H1 (cell line): Measurements from ENCODE around the gene C9orf50. TPM values are rescaled to one million over a fixed set of nuclear protein-coding genes. Genes with fewer than 3 reads are reported as not detected.

Experiments used
- CTCF ChIA-PET: fragments of 300-600 bp; sonication (Branson Sonifier 250); formaldehyde crosslinking; loops from one replicate; lab custom pipeline; 2021; ENCODE audit not compliant: partially characterized antibody; lab: Charles Lee
- POLR2A ChIA-PET: fragments of 300-600 bp; sonication (Branson Sonifier 250); formaldehyde crosslinking; loops from one replicate; lab custom pipeline; 2021; ENCODE audit warnings: inconsistent platforms; ENCODE audit not compliant: partially characterized antibody; lab: Charles Lee
- DNase-seq, 2 experiments: peaks; one replicate each; pipeline versions ENCODE4 v3.0.0 to v3.0.0-alpha.2; 2010 to 2022; ENCODE audit warnings: low spot score in 2 of 2, low read depth in 1 of 2, mixed read lengths in 1 of 2
- FAIRE-seq: peaks from 2 replicates; lab custom pipeline; 2011; peaks lifted over from hg19 to GRCh38; lab: Jason Lieb, UNC
- H2AFZ ChIP-seq: 2 replicates; pipeline ENCODE4 v1.8.1; 2012; ENCODE audit warnings: low read length, inconsistent platforms
- H2AK5ac ChIP-seq: 2 replicates; pipeline ENCODE4 v1.6.1; 2013; ENCODE audit warnings: low read depth, low read length
- H2BK120ac ChIP-seq: replicated peaks from 2 replicates; pipeline ENCODE3; 2013; ENCODE audit warnings: low read depth, low read length, inconsistent platforms
- H2BK12ac ChIP-seq: 2 replicates; pipeline ENCODE4 v1.6.1; 2013; ENCODE audit warnings: low read depth, low read length
- H2BK15ac ChIP-seq: 2 replicates; pipeline ENCODE4 v1.6.1; 2013; ENCODE audit warnings: low read length
- H2BK20ac ChIP-seq: 2 replicates; pipeline ENCODE4 v1.6.1; 2013; ENCODE audit warnings: low read length
- H2BK5ac ChIP-seq: 2 replicates; pipeline ENCODE4 v1.6.1; 2013; ENCODE audit warnings: low read depth, low read length
- H3K14ac ChIP-seq: 2 replicates; pipeline ENCODE4 v1.6.1; 2013; ENCODE audit warnings: inconsistent platforms; ENCODE audit not compliant: insufficient read length
- H3K18ac ChIP-seq: 2 replicates; pipeline ENCODE4 v1.6.1; 2013; ENCODE audit warnings: low read length; ENCODE audit errors: extremely low read depth
- H3K23ac ChIP-seq: 2 replicates; pipeline ENCODE4 v1.6.1; 2013; ENCODE audit warnings: inconsistent platforms; ENCODE audit not compliant: insufficient read length
- H3K23me2 ChIP-seq: 2 replicates; pipeline ENCODE4 v1.6.1; 2013; ENCODE audit warnings: low read depth, low read length
- H3K27ac ChIP-seq: 2 replicates; pipeline ENCODE4 v1.6.1; 2011; ENCODE audit warnings: low read depth, low read length, inconsistent platforms
- H3K27me3 ChIP-seq, 4 experiments: replicated peaks in 1 of 4; 1 replicate in 1 of 4; 2 replicates in 3 of 4; pipeline versions ENCODE4 v1.6.1 to v1.8.1; 2011 to 2013; ENCODE audit warnings: low read length in 3 of 4, mild to moderate bottlenecking in 3 of 4, inconsistent platforms in 2 of 4, mixed read lengths in 2 of 4, moderate library complexity in 1 of 4; ENCODE audit not compliant: control insufficient read depth in 3 of 4, insufficient read depth in 3 of 4; ENCODE audit errors: extremely low read depth in 1 of 4
- H3K36me3 ChIP-seq, 4 experiments: 2 replicates each; pipeline versions ENCODE4 v1.6.1 to v1.8.1; 2011 to 2013; ENCODE audit warnings: mild to moderate bottlenecking in 4 of 4, low read length in 3 of 4, moderate library complexity in 2 of 4, control low read depth in 1 of 4, inconsistent platforms in 1 of 4; ENCODE audit not compliant: insufficient read depth in 4 of 4, control insufficient read depth in 2 of 4
- H3K4ac ChIP-seq: replicated peaks from 2 replicates; pipeline ENCODE3; 2013; ENCODE audit warnings: low read length, low read depth, mixed read lengths, inconsistent platforms; ENCODE audit not compliant: insufficient read length
- H3K4me1 ChIP-seq, 4 experiments: replicated peaks in 1 of 4; 1 replicate in 1 of 4; 2 replicates in 3 of 4; pipeline versions ENCODE4 v1.6.1 to v1.8.1; 2011 to 2013; ENCODE audit warnings: low read length in 3 of 4, inconsistent platforms in 2 of 4, mixed read lengths in 1 of 4; ENCODE audit not compliant: insufficient read depth in 4 of 4, control insufficient read depth in 3 of 4
- H3K4me2 ChIP-seq, 2 experiments: 2 replicates each; pipeline versions ENCODE4 v1.6.1 to v1.8.1; 2011 to 2013; ENCODE audit warnings: low read depth in 2 of 2, low read length in 2 of 2, control low read depth in 1 of 2, inconsistent platforms in 1 of 2, mild to moderate bottlenecking in 1 of 2; ENCODE audit not compliant: insufficient read depth in 1 of 2
- H3K4me3 ChIP-seq, 4 experiments: fragments of 200-600, 300-600 bp in 1 of 4; sonication (generic), shearing (Covaris generic), sonication (Bioruptor Twin) in 1 of 4; 2 replicates each; pipeline versions ENCODE4 v1.5.1 to v1.8.1; 2011 to 2016; ENCODE audit warnings: low read length in 4 of 4, low read depth in 3 of 4, control low read depth in 2 of 4, inconsistent platforms in 2 of 4, mild to moderate bottlenecking in 2 of 4, mixed read lengths in 1 of 4, moderate library complexity in 1 of 4; ENCODE audit not compliant: insufficient read depth in 2 of 4; ENCODE audit errors: extremely low read depth in 1 of 4
- H3K56ac ChIP-seq: replicated peaks from 2 replicates; pipeline ENCODE3; 2013; ENCODE audit warnings: low read depth, mild to moderate bottlenecking, mixed read lengths, low read length, inconsistent platforms; ENCODE audit not compliant: insufficient read length
- H3K79me1 ChIP-seq: 2 replicates; pipeline ENCODE4 v1.6.1; 2013; ENCODE audit warnings: low read depth, low read length, control low read depth
- H3K79me2 ChIP-seq, 2 experiments: 2 replicates each; pipeline versions ENCODE4 v1.6.1 to v1.8.1; 2012 to 2013; ENCODE audit warnings: low read length in 2 of 2, mild to moderate bottlenecking in 2 of 2, inconsistent platforms in 1 of 2; ENCODE audit not compliant: insufficient read depth in 2 of 2, control insufficient read depth in 1 of 2
- H3K9ac ChIP-seq, 4 experiments: replicated peaks in 1 of 4; 1 replicate in 1 of 4; 2 replicates in 3 of 4; pipeline versions ENCODE4 v1.6.1 to v1.8.1; 2011 to 2013; ENCODE audit warnings: low read depth in 3 of 4, low read length in 3 of 4, control low read depth in 2 of 4, mild to moderate bottlenecking in 2 of 4, moderate library complexity in 2 of 4, inconsistent platforms in 1 of 4; ENCODE audit errors: extremely low read depth in 1 of 4
- H3K9me3 ChIP-seq, 2 experiments: 2 replicates each; pipeline versions ENCODE4 v1.6.1 to v1.8.1; 2012 to 2013; ENCODE audit warnings: mild to moderate bottlenecking in 2 of 2, moderate library complexity in 2 of 2, control low read depth in 1 of 2, inconsistent platforms in 1 of 2, low read depth in 1 of 2, low read length in 1 of 2, mixed read lengths in 1 of 2; ENCODE audit not compliant: insufficient read depth in 2 of 2
- H4K20me1 ChIP-seq, 2 experiments: replicated peaks in 1 of 2; 2 replicates each; pipeline versions ENCODE3 to v1.8.1; 2011 to 2013; ENCODE audit warnings: inconsistent platforms in 2 of 2, low read length in 2 of 2, mild to moderate bottlenecking in 1 of 2; ENCODE audit not compliant: insufficient read depth in 2 of 2, control insufficient read depth in 1 of 2
- H4K5ac ChIP-seq: 2 replicates; pipeline ENCODE4 v1.6.1; 2013; ENCODE audit warnings: low read length, low read depth, mixed read lengths, inconsistent platforms; ENCODE audit not compliant: insufficient read length
- H4K8ac ChIP-seq: 2 replicates; pipeline ENCODE4 v1.8.0; 2013; ENCODE audit warnings: mild to moderate bottlenecking, moderate library complexity, low read length, inconsistent platforms; ENCODE audit not compliant: insufficient read depth; ENCODE audit errors: extremely low read depth
- H4K91ac ChIP-seq: replicated peaks from 2 replicates; pipeline ENCODE3; 2013; ENCODE audit warnings: low read length, mixed read lengths, inconsistent platforms; ENCODE audit not compliant: insufficient read length
- CBX5 ChIP-seq: fragments of 300-800, 300-1000 bp; sonication (generic); IDR thresholded peaks from 2 replicates; pipeline ENCODE4 v1.7.1; 2016; ENCODE audit warnings: antibody characterized with exemption, low read length, low read depth
- FOSL1 ChIP-seq: IDR thresholded peaks from 2 replicates; pipeline ENCODE4 v1.6.1; 2011; ENCODE audit warnings: mild to moderate bottlenecking, low read depth, low read length, moderate library complexity; ENCODE audit not compliant: insufficient read depth
- KDM4A ChIP-seq: IDR thresholded peaks from one replicate; pipeline ENCODE4 v1.7.1; 2012; ENCODE audit warnings: low read depth, mild to moderate bottlenecking, moderate library complexity, low read length, inconsistent platforms; ENCODE audit not compliant: severe bottlenecking
- KDM5A ChIP-seq: fragments of 200-600 bp; IDR thresholded peaks from 2 replicates; pipeline ENCODE4 v1.7.1; 2012; ENCODE audit warnings: mild to moderate bottlenecking, low read length, inconsistent platforms, mixed read lengths
- MAFK ChIP-seq: IDR thresholded peaks from 2 replicates; pipeline ENCODE4 v1.6.1; 2012; ENCODE audit warnings: low read depth, mild to moderate bottlenecking, improper control_type of control experiment, low read length
- NANOG ChIP-seq: IDR thresholded peaks from 2 replicates; pipeline ENCODE4 v1.6.1; 2011; ENCODE audit warnings: low read length, low read depth, mild to moderate bottlenecking, inconsistent platforms; ENCODE audit not compliant: insufficient read depth, poor library complexity, severe bottlenecking
- PHF8 ChIP-seq: fragments of 200-600 bp; sonication (generic); conservative IDR thresholded peaks from 2 replicates; pipeline ENCODE4 v1.7.1; 2012; ENCODE audit warnings: low read depth, mild to moderate bottlenecking, inconsistent platforms, low read length, moderate library complexity
- SIX5 ChIP-seq: IDR thresholded peaks from 2 replicates; pipeline ENCODE4 v1.6.1; 2011; ENCODE audit warnings: mild to moderate bottlenecking, low read depth, low read length
- WGBS, 2 experiments: shearing (Covaris generic) in 1 of 2; methylation state at CpG; one replicate each; pipeline versions ENCODE4 v1.1.6 to v1.1.7; 2013 to 2015; ENCODE audit warnings: low lambda C conversion rate in 2 of 2, mixed read lengths in 2 of 2, inconsistent platforms in 1 of 2, low coverage in 1 of 2, missing lambda C conversion rate in 1 of 2; ENCODE audit not compliant: insufficient replicate concordance in 2 of 2, insufficient coverage in 1 of 2, insufficient read length in 1 of 2; ENCODE audit errors: extremely low coverage in 1 of 2, missing lambda C conversion rate in 1 of 2; 5-methylcytosine and 5-hydroxymethylcytosine counted together
- polyA plus RNA-seq, 7 experiments: library from polyadenylated mRNA; depleted of rRNA in 3 of 7; stranded (reverse) in 5 of 7; unstranded in 2 of 7; fragments of >200 nt in 5 of 7; fragments of 200-250 nt in 2 of 7; gene quantifications; 1 replicate in 5 of 7; 2 replicates in 1 of 7; 4 replicates in 1 of 7; pipeline versions ENCODE4 v1.2.1 to v1.2.3, GENCODE V29; 2011 to 2013; ENCODE audit warnings: missing spikeins in 2 of 7, mixed read lengths in 2 of 7
- total RNA-seq: library from RNA; stranded (reverse); fragmentation: NEBNext Ultra II Directional; extraction: Animal tissue kit (Norgen Biotek cat#: 25700); gene quantifications from 2 replicates; pipeline ENCODE4 v1.2.1, GENCODE V29; 2021
- TF ChIP-seq, protein P1 (sequence below): IDR thresholded peaks from 2 replicates; pipeline ENCODE4 v1.6.1; 2011; ENCODE audit warnings: low read depth, mild to moderate bottlenecking, low read length; ENCODE audit not compliant: insufficient read depth

The C9orf50 gene
- total and polyA plus RNA-seq, 2 of the 8 experiments (the other 6 are each of a cell fraction or from before 2014, with no cell fraction given): not detected

DNA sequence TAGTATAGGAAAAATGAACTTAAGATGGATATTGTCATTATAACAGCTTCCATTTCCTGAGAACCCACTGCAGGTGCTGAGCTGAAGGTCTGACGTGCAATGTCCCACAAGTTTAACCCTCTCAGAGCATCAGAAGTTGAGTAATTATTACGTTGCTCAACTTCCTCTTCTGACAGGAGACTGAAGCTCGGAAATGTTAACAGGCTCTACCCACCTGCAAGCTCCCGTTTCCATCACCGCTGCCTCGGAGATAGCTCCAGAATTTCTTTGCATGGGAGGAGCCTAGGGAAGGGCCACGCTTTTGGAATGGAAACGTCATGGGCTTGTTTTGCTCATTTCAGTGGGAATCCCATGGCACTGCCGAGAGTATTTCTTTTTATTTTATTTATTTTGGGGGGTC, 4.0 kb upstream of the C9orf50 start:
- Histone ChIP-seq H2BK12ac (no peak overlapping the region; the same call in 1 of the 2 replicates), H3K18ac (no peak overlapping the region), H4K20me1 (peaks cover 29 to 34% of the 10 kb centered on the region in 2 experiments), H3K4ac (no peak overlapping the region), H4K8ac (no peak overlapping the region), H3K9me3 (no peaks in the 10 kb centered on the region), H2BK5ac (no peak overlapping the region), H3K36me3 (peaks cover 0 to 5% (median 0%) of the 10 kb centered on the region in 4 experiments; a peak in 2 of 8 replicates), H2BK120ac (no peak overlapping the region), H2AK5ac (no peak overlapping the region), H3K27me3 (peaks cover 12 to 21% (median 18%) of the 10 kb centered on the region in 4 experiments), H2BK15ac (no peak overlapping the region), H3K14ac (no peak overlapping the region), H3K4me2 (peak overlapping the region in 1 of 2 experiments; percentile 99; a peak in 1 of 4 replicates), H2BK20ac (no peak overlapping the region), H3K27ac (no peak overlapping the region), H2AFZ (no peak overlapping the region), H3K23ac (no peak overlapping the region), H3K23me2 (peaks cover 18% of the 10 kb centered on the region), H4K91ac (no peak overlapping the region), H3K79me2 (peaks cover 36 to 40% of the 10 kb centered on the region in 2 experiments), H3K4me3 (no peak overlapping the region), H3K56ac (no peak overlapping the region), H3K79me1 (peaks cover 20% of the 10 kb centered on the region), H3K4me1 (peaks cover 9 to 17% (median 11%) of the 10 kb centered on the region in 4 experiments), H3K9ac (no peak overlapping the region), H4K5ac (no peak overlapping the region)
- WGBS, 2 experiments: 80% methylated on average over 9 of the region's 9 CpGs; no CpG with 5 or more reads in 1 of the 2 experiments
- DNase-seq (no peak), FAIRE-seq (no peak)
- TF ChIP-seq NANOG (no peak), SIX5 (no peak), MAFK (no peak), PHF8 (no peak), KDM5A (no peak), CBX5 (no peak), FOSL1 (no peak), KDM4A (no peak)
- TF ChIP-seq, protein P1, sequence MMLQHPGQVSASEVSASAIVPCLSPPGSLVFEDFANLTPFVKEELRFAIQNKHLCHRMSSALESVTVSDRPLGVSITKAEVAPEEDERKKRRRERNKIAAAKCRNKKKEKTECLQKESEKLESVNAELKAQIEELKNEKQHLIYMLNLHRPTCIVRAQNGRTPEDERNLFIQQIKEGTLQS: no peak
- POLR2A ChIA-PET: interaction anchor here (0.6 to 8.4 kb wide), 6 partner anchors 9 to 1045 kb away, joined by 3 to 95 read pairs (median 4); partner anchors contain the start of genes ASB6 and IER5L
- CTCF ChIA-PET: interaction anchor here (0.6 to 8.1 kb wide), 44 partner anchors 12 to 689 kb away, joined by 3 to 104 read pairs (median 5); partner anchors contain the start of gene IER5L
